Measurements from ENCODE around the gene CHN2. TPM values are rescaled to one million over a fixed set of nuclear protein-coding genes. Genes with fewer than 3 reads are reported as not detected.

Gene CHN2
- total and polyA plus RNA-seq, 3 experiments from 2014 or later, result 4.1 to 30.4 (median 5.3) TPM

DNA sequence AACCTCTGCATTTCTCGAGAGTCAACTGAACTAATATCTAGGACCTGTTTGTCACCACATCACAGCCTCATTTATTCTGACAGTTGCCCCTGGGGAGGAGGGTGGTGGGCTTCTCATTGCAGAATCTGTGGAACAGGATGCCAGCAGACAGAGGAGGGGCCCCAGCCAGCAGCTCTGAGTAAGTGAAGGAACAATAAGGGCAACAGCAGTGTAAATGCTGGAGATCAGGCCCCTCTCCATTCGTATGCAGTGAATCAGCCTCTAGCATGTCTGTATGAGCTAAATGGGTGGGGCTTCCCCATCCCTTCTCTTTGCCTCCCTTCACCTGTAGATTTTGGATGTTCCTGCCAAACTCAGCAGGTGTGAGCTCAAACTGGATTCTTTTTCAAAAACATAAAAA is 40.5 kb upstream of the CHN2 start:
- no peak overlapping the region for H3K27ac Mint-ChIP-seq
- Histone ChIP-seq H3K36me3 (ENCODE audit: insufficient read depth, low read length) (no peaks in the 10 kb centered on the region), H3K9me3 (ENCODE audit: low read length) (no peaks in the 10 kb centered on the region), H3K4me3 (ENCODE audit: low read length) (no peak overlapping the region), H3K4me1 (ENCODE audit: insufficient read depth, low read length) (no peaks in the 10 kb centered on the region), H3K27me3 (ENCODE audit: insufficient read depth, low read length, poor library complexity, severe bottlenecking) (peaks cover 3% of the 10 kb centered on the region), H3K27ac (ENCODE audit: low read depth, low read length) (no peak overlapping the region)
- ChIA-PET POLR2A (no interaction called here), CTCF (no interaction called here)
- no peaks in the 10 kb centered on the region for H3K9me3 Mint-ChIP-seq
- H3K27me3 Mint-ChIP-seq, result peaks cover 7 to 13% of the 10 kb centered on the region in 2 donors
- H3K36me3 Mint-ChIP-seq, result peaks cover 0 to 1% (median 0%) of the 10 kb centered on the region in 3 donors
- no peak for DNase-seq
- no peak overlapping the region for H3K4me3 Mint-ChIP-seq
- peaks cover 12 to 17% (median 16%) of the 10 kb centered on the region in 3 donors for H3K4me1 Mint-ChIP-seq

DNA sequence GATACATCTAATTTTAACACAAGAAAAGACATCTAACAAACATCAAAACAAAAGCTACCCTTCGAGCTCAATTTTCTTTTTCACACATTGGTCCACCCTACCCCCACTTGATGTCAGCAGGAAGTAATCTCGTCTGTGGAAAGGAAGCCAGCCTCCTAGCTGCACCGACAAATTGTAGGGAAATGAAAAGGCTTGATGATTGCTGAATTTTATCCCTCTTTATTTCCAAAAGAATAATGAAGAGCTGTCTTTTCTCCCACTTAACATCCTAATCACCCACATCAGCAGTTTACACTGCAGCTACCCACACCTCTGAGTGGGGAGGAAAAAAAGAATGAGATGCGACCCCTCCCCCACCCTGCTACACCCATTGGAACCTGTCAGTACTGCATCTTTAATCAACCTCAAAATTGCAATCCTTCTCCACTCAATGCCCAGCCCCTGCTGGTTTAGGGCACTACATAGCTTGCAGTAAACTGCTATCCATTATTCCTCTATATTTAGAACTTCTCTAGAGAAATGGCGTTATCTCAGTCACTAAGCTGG is 37.6 kb upstream of the CHN2 start:
- no peaks in the 10 kb centered on the region for H3K9me3 ChIP-seq (ENCODE audit: low read length)
- H3K27ac Mint-ChIP-seq, result peak overlapping the region in 6 of 8 donors; percentile 5 to 54 (median 14)
- CTCF ChIA-PET, result interaction anchor here (1.2 to 2.3 kb wide), 2 partner anchors 31 to 33 kb away, joined by 6 to 15 read pairs; no protein-coding TSS in a partner anchor
- H3K4me1 ChIP-seq (ENCODE audit: insufficient read depth, low read length), result no peaks in the 10 kb centered on the region
- H3K9me3 Mint-ChIP-seq, result no peaks in the 10 kb centered on the region
- H3K27me3 Mint-ChIP-seq, result peaks cover 4 to 14% of the 10 kb centered on the region in 2 donors
- H3K36me3 ChIP-seq (ENCODE audit: insufficient read depth, low read length), result no peaks in the 10 kb centered on the region
- peaks cover 0 to 1% (median 0%) of the 10 kb centered on the region in 3 donors for H3K36me3 Mint-ChIP-seq
- H3K4me1 Mint-ChIP-seq, result peaks cover 12 to 17% (median 16%) of the 10 kb centered on the region in 3 donors
- DNase-seq, result peak in 1 of 5 donors; percentile 53
- no peak overlapping the region for H3K27ac ChIP-seq (ENCODE audit: low read depth, low read length)
- peak overlapping the region in 4 of 7 donors; percentile 27 to 54 (median 42) for H3K4me3 Mint-ChIP-seq
- H3K4me3 ChIP-seq (ENCODE audit: low read length), result no peak overlapping the region
- no peaks in the 10 kb centered on the region for H3K27me3 ChIP-seq (ENCODE audit: insufficient read depth, low read length, poor library complexity, severe bottlenecking)
- POLR2A ChIA-PET, result no interaction called here

DNA sequence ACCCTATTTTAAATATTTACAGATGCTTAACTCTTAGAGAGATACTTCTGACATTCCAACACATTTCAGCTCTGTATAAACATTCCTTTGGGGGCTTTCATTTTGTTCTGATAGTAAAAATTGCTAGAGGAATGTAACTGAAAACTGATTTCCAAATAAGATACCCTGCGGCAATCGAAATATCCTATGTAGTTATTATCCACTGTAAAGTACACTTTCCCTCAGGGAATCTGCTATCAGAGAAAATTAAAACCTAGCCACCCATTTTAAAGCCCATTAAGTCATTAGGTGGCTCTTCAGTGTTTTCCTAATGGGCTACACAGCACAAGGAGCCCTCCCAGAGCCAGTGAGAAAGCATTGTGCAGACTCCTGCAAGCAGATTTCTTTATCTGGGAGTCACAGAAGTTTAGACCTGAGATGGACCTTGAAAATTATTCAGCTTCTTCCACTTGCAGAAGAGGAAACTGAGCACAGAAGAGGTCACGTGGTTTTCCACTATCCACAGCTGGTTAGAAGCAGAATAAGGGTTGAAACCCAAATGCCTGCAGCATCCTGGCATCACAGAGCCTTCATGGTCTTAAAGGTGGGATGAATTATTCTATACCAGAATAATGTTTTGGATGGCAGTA is 35.7 kb upstream of the CHN2 start:
- Histone ChIP-seq H3K27ac (ENCODE audit: low read depth, low read length) (no peak overlapping the region), H3K4me1 (ENCODE audit: insufficient read depth, low read length) (no peaks in the 10 kb centered on the region), H3K27me3 (ENCODE audit: insufficient read depth, low read length, poor library complexity, severe bottlenecking) (no peaks in the 10 kb centered on the region), H3K9me3 (ENCODE audit: low read length) (no peaks in the 10 kb centered on the region), H3K4me3 (ENCODE audit: low read length) (no peak overlapping the region), H3K36me3 (ENCODE audit: insufficient read depth, low read length) (no peaks in the 10 kb centered on the region)
- H3K27ac Mint-ChIP-seq, result no peak overlapping the region
- ChIA-PET CTCF (no interaction called here), POLR2A (no interaction called here)
- no peaks in the 10 kb centered on the region for H3K36me3 Mint-ChIP-seq
- H3K4me1 Mint-ChIP-seq, result peaks cover 12 to 17% (median 16%) of the 10 kb centered on the region in 3 donors
- H3K27me3 Mint-ChIP-seq, result peaks cover 4 to 18% of the 10 kb centered on the region in 2 donors
- no peak for DNase-seq
- no peak overlapping the region for H3K4me3 Mint-ChIP-seq
- no peaks in the 10 kb centered on the region for H3K9me3 Mint-ChIP-seq

DNA sequence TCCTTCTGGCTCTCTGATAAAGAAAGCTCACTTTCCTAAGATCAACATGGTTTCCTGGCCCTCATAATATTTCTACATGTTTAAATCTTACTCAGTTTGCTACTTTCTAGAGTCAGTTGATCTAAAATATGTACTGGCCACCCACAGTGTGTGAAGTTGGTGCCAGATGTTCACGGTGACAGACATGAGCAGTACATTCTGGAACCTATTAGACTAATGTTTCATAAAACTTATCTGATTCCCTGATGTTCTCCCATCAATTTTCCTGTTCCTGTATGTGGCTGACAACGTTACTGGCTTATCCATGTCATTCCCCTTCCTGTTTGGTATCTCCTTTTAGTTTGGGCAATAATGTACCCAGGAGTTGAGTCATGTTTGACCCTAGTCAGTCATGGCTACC is 34.5 kb upstream of the CHN2 start:
- ChIA-PET POLR2A (no interaction called here), CTCF (no interaction called here)
- H3K27me3 ChIP-seq (ENCODE audit: insufficient read depth, low read length, poor library complexity, severe bottlenecking), result no peaks in the 10 kb centered on the region
- H3K27ac ChIP-seq (ENCODE audit: low read depth, low read length), result no peak overlapping the region
- Mint-ChIP-seq H3K4me1 (peaks cover 12 to 17% (median 16%) of the 10 kb centered on the region in 3 donors), H3K27ac (no peak overlapping the region), H3K27me3 (peaks cover 4 to 27% of the 10 kb centered on the region in 2 donors), H3K4me3 (no peak overlapping the region), H3K36me3 (no peaks in the 10 kb centered on the region), H3K9me3 (peaks cover 0 to 4% (median 0%) of the 10 kb centered on the region in 5 donors)
- no peaks in the 10 kb centered on the region for H3K9me3 ChIP-seq (ENCODE audit: low read length)
- H3K4me1 ChIP-seq (ENCODE audit: insufficient read depth, low read length), result no peaks in the 10 kb centered on the region
- no peak for DNase-seq
- H3K4me3 ChIP-seq (ENCODE audit: low read length), result no peak overlapping the region
- H3K36me3 ChIP-seq (ENCODE audit: insufficient read depth, low read length), result no peaks in the 10 kb centered on the region

DNA sequence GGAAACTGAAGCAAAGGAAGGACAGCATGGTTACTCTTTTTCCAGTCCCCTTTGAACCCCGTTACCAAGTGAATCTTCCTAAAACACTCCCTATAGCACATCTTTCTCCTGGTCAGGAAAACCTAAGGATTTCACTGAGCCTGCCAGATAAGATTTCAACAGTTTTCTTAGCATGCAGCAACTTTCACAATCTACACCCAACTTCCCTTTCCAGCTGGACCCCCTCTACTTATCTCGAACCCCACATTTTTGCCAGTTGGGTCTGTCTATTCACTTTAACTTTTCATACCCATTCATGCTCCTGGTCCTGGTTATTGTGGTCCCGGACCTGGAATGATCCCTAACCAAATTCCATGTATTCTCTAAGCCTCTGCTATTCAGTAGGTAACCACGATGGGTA is 33.3 kb upstream of the CHN2 start:
- ChIA-PET CTCF (no interaction called here), POLR2A (no interaction called here)
- Histone ChIP-seq H3K36me3 (ENCODE audit: insufficient read depth, low read length) (no peaks in the 10 kb centered on the region), H3K4me1 (ENCODE audit: insufficient read depth, low read length) (no peaks in the 10 kb centered on the region), H3K4me3 (ENCODE audit: low read length) (no peak overlapping the region), H3K27ac (ENCODE audit: low read depth, low read length) (no peak overlapping the region), H3K9me3 (ENCODE audit: low read length) (no peaks in the 10 kb centered on the region), H3K27me3 (ENCODE audit: insufficient read depth, low read length, poor library complexity, severe bottlenecking) (no peaks in the 10 kb centered on the region)
- Mint-ChIP-seq H3K9me3 (peaks cover 6 to 10% (median 9%) of the 10 kb centered on the region in 5 donors), H3K27ac (no peak overlapping the region), H3K4me1 (peaks cover 11 to 14% (median 13%) of the 10 kb centered on the region in 3 donors), H3K36me3 (peaks cover 0 to 4% (median 0%) of the 10 kb centered on the region in 3 donors), H3K27me3 (peaks cover 4 to 34% of the 10 kb centered on the region in 2 donors), H3K4me3 (no peak overlapping the region)
- DNase-seq, result no peak

DNA sequence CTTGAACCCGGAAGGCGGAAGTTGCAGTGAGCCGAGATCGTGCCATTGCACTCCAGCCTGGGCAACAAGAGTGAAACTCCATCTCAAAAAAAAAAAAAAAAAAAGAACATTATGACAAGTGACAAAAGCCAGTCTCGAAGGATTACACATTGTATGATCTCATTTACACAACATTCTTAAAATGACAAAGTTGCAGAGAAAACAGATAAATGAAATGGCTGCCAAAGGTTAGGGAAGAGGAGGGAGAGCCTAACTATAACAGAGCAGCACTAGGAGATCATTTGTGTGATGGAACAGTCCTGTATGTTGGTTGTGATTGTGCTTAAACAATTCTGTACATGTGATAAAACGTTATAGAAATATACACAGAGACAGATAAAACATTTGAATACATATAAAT is 32.0 kb upstream of the CHN2 start:
- Histone ChIP-seq H3K4me1 (ENCODE audit: insufficient read depth, low read length) (no peaks in the 10 kb centered on the region), H3K27me3 (ENCODE audit: insufficient read depth, low read length, poor library complexity, severe bottlenecking) (no peaks in the 10 kb centered on the region), H3K4me3 (ENCODE audit: low read length) (no peak overlapping the region), H3K36me3 (ENCODE audit: insufficient read depth, low read length) (no peaks in the 10 kb centered on the region), H3K9me3 (ENCODE audit: low read length) (no peaks in the 10 kb centered on the region), H3K27ac (ENCODE audit: low read depth, low read length) (no peak overlapping the region)
- POLR2A ChIA-PET, result no interaction called here
- no peak for DNase-seq
- peaks cover 5 to 41% of the 10 kb centered on the region in 2 donors for H3K27me3 Mint-ChIP-seq
- H3K4me3 Mint-ChIP-seq, result no peak overlapping the region
- peaks cover 6 to 14% (median 13%) of the 10 kb centered on the region in 5 donors for H3K9me3 Mint-ChIP-seq
- CTCF ChIA-PET, result no interaction called here
- peaks cover 0 to 4% (median 0%) of the 10 kb centered on the region in 3 donors for H3K36me3 Mint-ChIP-seq
- peaks cover under 1% of the 10 kb centered on the region in 3 donors for H3K4me1 Mint-ChIP-seq
- H3K27ac Mint-ChIP-seq, result no peak overlapping the region

DNA sequence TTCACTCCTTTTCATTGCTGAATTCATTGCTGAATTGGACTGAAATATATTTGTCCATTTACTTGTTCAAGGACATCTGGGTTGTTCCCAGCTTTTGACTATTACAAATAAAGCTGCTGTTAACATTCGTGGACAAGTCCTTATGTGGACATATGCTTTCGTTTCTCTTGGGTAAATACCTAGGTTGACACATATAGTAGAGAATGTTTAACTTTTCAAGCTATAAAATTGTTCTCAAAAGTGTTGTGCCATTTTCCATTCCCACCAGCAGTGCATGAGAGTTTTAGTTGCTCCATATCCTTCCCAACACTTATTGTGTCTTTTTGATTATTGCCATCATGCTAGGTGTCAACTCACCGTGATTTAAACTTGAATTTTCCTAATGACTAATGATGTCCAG is 30.7 kb upstream of the CHN2 start:
- no peaks in the 10 kb centered on the region for H3K36me3 ChIP-seq (ENCODE audit: insufficient read depth, low read length)
- H3K9me3 ChIP-seq (ENCODE audit: low read length), result no peaks in the 10 kb centered on the region
- Mint-ChIP-seq H3K27ac (no peak overlapping the region), H3K9me3 (peaks cover 6 to 14% (median 13%) of the 10 kb centered on the region in 5 donors), H3K4me1 (no peaks in the 10 kb centered on the region), H3K27me3 (peaks cover 7 to 48% of the 10 kb centered on the region in 2 donors), H3K4me3 (no peak overlapping the region), H3K36me3 (peaks cover 0 to 4% (median 0%) of the 10 kb centered on the region in 3 donors)
- H3K4me3 ChIP-seq (ENCODE audit: low read length), result no peak overlapping the region
- H3K27ac ChIP-seq (ENCODE audit: low read depth, low read length), result no peak overlapping the region
- H3K4me1 ChIP-seq (ENCODE audit: insufficient read depth, low read length), result no peaks in the 10 kb centered on the region
- ChIA-PET CTCF (no interaction called here), POLR2A (no interaction called here)
- DNase-seq, result no peak
- no peaks in the 10 kb centered on the region for H3K27me3 ChIP-seq (ENCODE audit: insufficient read depth, low read length, poor library complexity, severe bottlenecking)

DNA sequence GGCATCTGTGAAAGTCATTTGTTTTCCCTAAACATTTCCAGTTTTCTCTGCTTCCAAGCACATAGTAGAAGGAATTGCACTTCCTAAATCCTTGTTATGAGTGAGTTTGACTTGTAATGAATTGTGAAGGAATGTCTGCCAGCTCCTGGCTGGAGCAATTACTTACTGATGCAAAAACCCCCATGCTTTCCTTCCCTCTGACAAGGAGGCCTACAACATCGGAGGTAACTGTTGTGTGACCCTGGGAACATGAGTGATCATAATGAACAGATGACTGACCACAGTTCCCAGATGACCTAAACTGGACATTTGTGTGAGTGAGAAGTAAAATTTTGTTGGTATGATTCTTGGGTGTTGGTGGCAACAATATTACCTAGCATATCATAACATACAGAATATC is 26.9 kb upstream of the CHN2 start:
- Mint-ChIP-seq H3K4me3 (no peak overlapping the region), H3K4me1 (no peaks in the 10 kb centered on the region), H3K27me3 (peaks cover 13 to 53% of the 10 kb centered on the region in 2 donors), H3K9me3 (peaks cover 6 to 14% (median 13%) of the 10 kb centered on the region in 5 donors), H3K27ac (peak overlapping the region in 1 of 8 donors; percentile 9), H3K36me3 (peaks cover 0 to 7% (median 1%) of the 10 kb centered on the region in 3 donors)
- Histone ChIP-seq H3K36me3 (ENCODE audit: insufficient read depth, low read length) (no peaks in the 10 kb centered on the region), H3K27ac (ENCODE audit: low read depth, low read length) (no peak overlapping the region), H3K4me3 (ENCODE audit: low read length) (no peak overlapping the region), H3K27me3 (ENCODE audit: insufficient read depth, low read length, poor library complexity, severe bottlenecking) (no peaks in the 10 kb centered on the region), H3K4me1 (ENCODE audit: insufficient read depth, low read length) (no peaks in the 10 kb centered on the region), H3K9me3 (ENCODE audit: low read length) (no peaks in the 10 kb centered on the region)
- no peak for DNase-seq
- POLR2A ChIA-PET, result no interaction called here
- CTCF ChIA-PET, result no interaction called here

Measured in CD8-positive, alpha-beta memory T cell (primary cell).